GM12873 (cell line): ENCODE data around the gene CAPN10.

Experiments used
- CTCF ChIP-seq: IDR thresholded peaks from 2 replicates; pipeline ENCODE4 v1.5.1; 2012; ENCODE audit warnings: low read depth, mild to moderate bottlenecking, moderate library complexity, low read length, control low read depth; ENCODE audit not compliant: insufficient read depth; ENCODE audit errors: missing control alignments

CAPN10 gene

GRCh38 chr2:240597054-240597418 lies 10.5 kb downstream of the CAPN10 start:
- TF ChIP-seq CTCF, result no peak

GRCh38 chr2:240597419-240598181 lies 11.1 kb downstream of the CAPN10 start:
- no peak for TF ChIP-seq CTCF

- no peak for TF ChIP-seq CTCF
Measured at GRCh38 chr2:240598311-240598911, 11.9 kb downstream of the CAPN10 start.

GRCh38 chr2:240599141-240599583 lies 12.6 kb downstream of the CAPN10 start:
- TF ChIP-seq CTCF, result no peak

GRCh38 chr2:240600451-240600961 lies 14.0 kb downstream of the CAPN10 start:
- TF ChIP-seq CTCF, result no peak

GRCh38 chr2:240601061-240601830 lies 14.7 kb downstream of the CAPN10 start:
- TF ChIP-seq CTCF, result no peak

- no peak for TF ChIP-seq CTCF
Measured at GRCh38 chr2:240601831-240602160, 15.3 kb downstream of the CAPN10 start.
